Mammary epithelial cell (primary cell): ENCODE measurements around the gene THADA.

Source experiments
- CTCF ChIP-seq, 2 donors: IDR thresholded peaks in 1 of 2; conservative IDR thresholded peaks in 1 of 2; 2 replicates each; pipeline ENCODE4 v1.5.1; 2011 to 2012; ENCODE audit warnings: inconsistent platforms in 2 of 2, low read length in 2 of 2, mild to moderate bottlenecking in 2 of 2, control low read depth in 1 of 2, low read depth in 1 of 2; ENCODE audit not compliant: insufficient read depth in 1 of 2; ENCODE audit errors: extremely low read depth in 1 of 2
- EZH2 ChIP-seq: IDR thresholded peaks from 2 replicates; pipeline ENCODE4 v1.6.1; 2012; ENCODE audit warnings: low read length, inconsistent platforms, borderline replicate concordance

GRCh38 chr2:43453179-43454170, 142.4 kb downstream of the THADA start:
- no peak for TF ChIP-seq CTCF (conservative IDR thresholded peaks at IDR 0.05 in 1 of 2, IDR thresholded peaks at IDR 0.05 in 1 of 2; ENCODE audit: extremely low read depth in 1 of 2, insufficient read depth in 1 of 2, low read depth in 1 of 2, low read length in 2 of 2)
- TF ChIP-seq EZH2: no peak
